Measurements from ENCODE around the gene TMEM186.
"Not testable (repeated sequence)": the region's sequence is repeated elsewhere in the genome, so short reads cannot be mapped to it uniquely, and the experiment has no call there.

The TMEM186 gene

GRCh38 chr16:8760021-8760420 lies 37.4 kb downstream of the TMEM186 start:
- H3K4me3 ChIP-seq (ENCODE audit: low read depth, low read length), result no peak overlapping the region
- TF ChIP-seq CTCF (IDR thresholded peaks at IDR 0.05; ENCODE audit: low read depth, low read length), result no peak

GRCh38 chr16:8758022-8758421 lies 39.4 kb downstream of the TMEM186 start:
- no peak for TF ChIP-seq CTCF (IDR thresholded peaks at IDR 0.05; ENCODE audit: low read depth, low read length)
- H3K4me3 ChIP-seq (ENCODE audit: low read depth, low read length), result no peak overlapping the region

GRCh38 chr16:8756755-8757154 lies 40.7 kb downstream of the TMEM186 start:
- no peak overlapping the region for H3K4me3 ChIP-seq (ENCODE audit: low read depth, low read length)
- TF ChIP-seq CTCF (IDR thresholded peaks at IDR 0.05; ENCODE audit: low read depth, low read length), result no peak

- H3K4me3 ChIP-seq (ENCODE audit: low read depth, low read length), result no peak overlapping the region
- TF ChIP-seq CTCF (IDR thresholded peaks at IDR 0.05; ENCODE audit: low read depth, low read length), result no peak
Observed at GRCh38 chr16:8753416-8754054, 43.9 kb downstream of the TMEM186 start.

GRCh38 chr16:8752706-8753105 lies 44.7 kb downstream of the TMEM186 start:
- TF ChIP-seq CTCF (IDR thresholded peaks at IDR 0.05; ENCODE audit: low read depth, low read length), result no peak
- H3K4me3 ChIP-seq (ENCODE audit: low read depth, low read length), result no peak overlapping the region

GRCh38 chr16:8751481-8752311 lies 45.7 kb downstream of the TMEM186 start:
- no peak overlapping the region for H3K4me3 ChIP-seq (ENCODE audit: low read depth, low read length)
- no peak for TF ChIP-seq CTCF (IDR thresholded peaks at IDR 0.05; ENCODE audit: low read depth, low read length)

- not testable (repeated sequence) for H3K4me3 ChIP-seq (ENCODE audit: low read depth, low read length)
Observed at GRCh38 chr16:8748944-8749343, 48.5 kb downstream of the TMEM186 start.
